DND-41 (cell line): ENCODE measurements around the gene SPAST.

Experiments used
- ATAC-seq: fragments of 200-7000 bp; cut with Tn5 transposase; 3 replicates; pipeline ENCODE4 v1.9.1; 2021; ENCODE audit warnings: low read depth; ENCODE audit not compliant: insufficient read depth
- DNase-seq: peaks from one replicate; pipeline ENCODE4 v3.0.0-alpha.2; 2020
- H2AFZ ChIP-seq: 2 replicates; pipeline ENCODE4 v1.6.0; 2012; ENCODE audit warnings: low read depth, low read length
- H3K27ac ChIP-seq: 2 replicates; pipeline ENCODE4 v1.5.1; 2012; ENCODE audit warnings: low read length, inconsistent platforms
- H3K27me3 ChIP-seq: fragments of 200-600 bp; sonication (generic); 2 replicates; pipeline ENCODE4 v1.6.0; 2012; ENCODE audit warnings: low read length, mild to moderate bottlenecking, inconsistent platforms; ENCODE audit not compliant: insufficient read depth, poor library complexity
- H3K36me3 ChIP-seq: 2 replicates; pipeline ENCODE4 v1.5.1; 2012; ENCODE audit warnings: low read length, inconsistent platforms; ENCODE audit not compliant: insufficient read depth
- H3K4me1 ChIP-seq: 2 replicates; pipeline ENCODE4 v1.5.1; 2012; ENCODE audit warnings: mild to moderate bottlenecking, low read length; ENCODE audit not compliant: insufficient read depth
- H3K4me2 ChIP-seq: 2 replicates; pipeline ENCODE4 v1.6.0; 2012; ENCODE audit warnings: mild to moderate bottlenecking, moderate library complexity, low read length, inconsistent platforms; ENCODE audit not compliant: insufficient read depth
- H3K4me3 ChIP-seq, 2 experiments: fragments of 200-600 bp in 1 of 2; shearing (Covaris generic) in 1 of 2; 2 replicates each; pipeline ENCODE4 v1.5.1; 2012 to 2016; ENCODE audit warnings: inconsistent platforms in 2 of 2, low read length in 2 of 2, mild to moderate bottlenecking in 2 of 2, low read depth in 1 of 2, moderate library complexity in 1 of 2
- H3K79me2 ChIP-seq: 2 replicates; pipeline ENCODE4 v1.6.0; 2012; ENCODE audit warnings: low read length, inconsistent platforms; ENCODE audit not compliant: insufficient read depth
- H3K9ac ChIP-seq: 2 replicates; pipeline ENCODE4 v1.6.0; 2012; ENCODE audit warnings: low read depth, mild to moderate bottlenecking, inconsistent platforms, low read length, moderate library complexity
- H3K9me3 ChIP-seq: 2 replicates; pipeline ENCODE4 v1.5.1; 2012; ENCODE audit warnings: low read length, moderate library complexity, mild to moderate bottlenecking, inconsistent platforms; ENCODE audit not compliant: insufficient read depth, severe bottlenecking
- H4K20me1 ChIP-seq: 2 replicates; pipeline ENCODE4 v1.6.0; 2012; ENCODE audit warnings: low read length; ENCODE audit not compliant: insufficient read depth
- CTCF ChIP-seq: IDR thresholded peaks from 2 replicates; pipeline ENCODE4 v1.5.1; 2012; ENCODE audit warnings: borderline replicate concordance, low read length, moderate library complexity, mild to moderate bottlenecking; ENCODE audit not compliant: poor library complexity, severe bottlenecking; ENCODE audit errors: extremely low read depth
- EZH2 ChIP-seq: IDR thresholded peaks from 3 replicates; pipeline ENCODE4 v1.6.1; 2012; ENCODE audit warnings: borderline replicate concordance, low read depth, mild to moderate bottlenecking, moderate library complexity, low read length, inconsistent platforms; ENCODE audit not compliant: severe bottlenecking

The SPAST gene

GRCh38 chr2:32074134-32074506 lies 10.8 kb downstream of the SPAST start:
- peaks cover 1% of the 10 kb centered on the region; the same call in 1 of the 2 replicates for H3K4me1 ChIP-seq
- H3K27ac ChIP-seq: no peak overlapping the region
- H3K27me3 ChIP-seq: no peaks in the 10 kb centered on the region
- H3K9ac ChIP-seq: no peak overlapping the region
- H3K4me2 ChIP-seq: no peak overlapping the region
- no peak overlapping the region for H2AFZ ChIP-seq
- H3K79me2 ChIP-seq: peaks cover 36% of the 10 kb centered on the region
- TF ChIP-seq CTCF (no peak), EZH2 (no peak)
- H3K36me3 ChIP-seq: peaks cover 7% of the 10 kb centered on the region
- no peak overlapping the region for H3K4me3 ChIP-seq
- ATAC-seq (no peak), DNase-seq (no peak)
- H3K9me3 ChIP-seq: no peaks in the 10 kb centered on the region
- no peaks in the 10 kb centered on the region for H4K20me1 ChIP-seq

GRCh38 chr2:32095671-32096070 lies 32.3 kb downstream of the SPAST start:
- Histone ChIP-seq H4K20me1 (no peaks in the 10 kb centered on the region), H3K4me1 (no peaks in the 10 kb centered on the region), H3K36me3 (peaks cover 5% of the 10 kb centered on the region; the same call in 1 of the 2 replicates), H3K9ac (no peak overlapping the region), H3K4me3 (no peak overlapping the region), H2AFZ (no peak overlapping the region), H3K27me3 (no peaks in the 10 kb centered on the region), H3K79me2 (no peaks in the 10 kb centered on the region), H3K4me2 (no peak overlapping the region), H3K9me3 (no peaks in the 10 kb centered on the region), H3K27ac (no peak overlapping the region)
- DNase-seq (no peak), ATAC-seq (no peak)
- TF ChIP-seq EZH2 (no peak), CTCF (no peak)

- DNase-seq: no peak
- Histone ChIP-seq H3K4me2 (no peak overlapping the region), H3K9ac (no peak overlapping the region), H3K4me3 (no peak overlapping the region), H3K27me3 (no peaks in the 10 kb centered on the region), H3K9me3 (peaks cover 9% of the 10 kb centered on the region), H3K27ac (no peak overlapping the region), H2AFZ (no peak overlapping the region), H3K4me1 (no peaks in the 10 kb centered on the region), H3K79me2 (no peaks in the 10 kb centered on the region), H3K36me3 (peaks cover 29% of the 10 kb centered on the region), H4K20me1 (no peaks in the 10 kb centered on the region)
- TF ChIP-seq CTCF (no peak), EZH2 (no peak)
- no peak for ATAC-seq
Measured at GRCh38 chr2:32108111-32108510, 44.8 kb downstream of the SPAST start.

DNA sequence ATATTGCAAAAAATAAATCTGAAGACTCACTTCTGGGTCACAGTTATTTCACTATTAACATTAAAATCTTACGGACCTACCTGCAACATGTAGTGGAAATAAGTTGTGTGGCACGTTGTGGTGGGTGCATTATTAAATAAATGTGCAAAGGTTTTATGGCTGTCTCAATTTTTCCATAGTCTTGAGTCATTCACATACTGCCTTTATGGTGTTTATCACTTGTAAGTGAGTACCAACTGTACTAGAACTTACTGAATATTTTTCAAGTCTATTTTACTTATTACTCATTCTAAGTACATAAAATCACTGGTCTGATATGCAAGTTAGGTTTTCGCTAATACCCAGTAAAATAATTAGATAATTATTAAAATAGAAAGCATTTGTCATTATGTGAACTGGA lies 54.7 kb downstream of the SPAST start:
- no peak for TF ChIP-seq EZH2
- TF ChIP-seq CTCF: no peak
- Histone ChIP-seq H3K9me3 (no peaks in the 10 kb centered on the region), H3K9ac (no peak overlapping the region), H3K27ac (no peak overlapping the region), H2AFZ (no peak overlapping the region), H4K20me1 (no peaks in the 10 kb centered on the region), H3K4me3 (no peak overlapping the region), H3K79me2 (no peaks in the 10 kb centered on the region), H3K27me3 (no peaks in the 10 kb centered on the region), H3K4me2 (no peak overlapping the region), H3K4me1 (no peaks in the 10 kb centered on the region), H3K36me3 (peaks cover 16% of the 10 kb centered on the region)
- ATAC-seq (no peak), DNase-seq (no peak)
